Measurements from ENCODE around the gene HERC2.
A peak's percentile ranks its signal among the peaks of the same experiment; 100 is the strongest.

Gene HERC2

DNA sequence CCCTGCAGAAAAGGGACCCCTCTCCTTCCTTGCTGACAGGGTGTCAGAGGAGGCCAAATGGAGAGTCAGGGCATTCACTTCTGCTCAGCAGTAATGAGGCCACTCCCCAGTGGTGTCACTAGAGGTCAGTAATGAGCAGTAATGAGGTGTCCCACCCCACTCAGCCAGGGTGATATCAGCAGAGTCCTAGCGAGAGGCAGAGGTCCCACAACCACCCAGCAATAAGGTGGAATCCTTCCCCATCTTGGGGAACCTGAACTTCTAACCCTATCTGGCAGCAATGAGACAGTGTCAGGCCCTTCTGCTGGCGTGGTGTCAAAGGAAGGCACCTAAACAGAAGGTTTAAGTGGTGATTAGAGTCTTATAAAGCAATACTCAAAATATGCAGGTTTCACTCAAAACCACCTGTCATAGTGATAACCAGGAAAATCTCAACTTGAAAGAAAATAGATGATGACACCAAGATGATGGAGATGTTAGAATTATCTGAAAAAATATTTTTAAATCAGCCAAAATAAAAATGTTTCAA, 235.7 kb downstream of the HERC2 start:
- DNase-seq, result peak; percentile 32

DNA sequence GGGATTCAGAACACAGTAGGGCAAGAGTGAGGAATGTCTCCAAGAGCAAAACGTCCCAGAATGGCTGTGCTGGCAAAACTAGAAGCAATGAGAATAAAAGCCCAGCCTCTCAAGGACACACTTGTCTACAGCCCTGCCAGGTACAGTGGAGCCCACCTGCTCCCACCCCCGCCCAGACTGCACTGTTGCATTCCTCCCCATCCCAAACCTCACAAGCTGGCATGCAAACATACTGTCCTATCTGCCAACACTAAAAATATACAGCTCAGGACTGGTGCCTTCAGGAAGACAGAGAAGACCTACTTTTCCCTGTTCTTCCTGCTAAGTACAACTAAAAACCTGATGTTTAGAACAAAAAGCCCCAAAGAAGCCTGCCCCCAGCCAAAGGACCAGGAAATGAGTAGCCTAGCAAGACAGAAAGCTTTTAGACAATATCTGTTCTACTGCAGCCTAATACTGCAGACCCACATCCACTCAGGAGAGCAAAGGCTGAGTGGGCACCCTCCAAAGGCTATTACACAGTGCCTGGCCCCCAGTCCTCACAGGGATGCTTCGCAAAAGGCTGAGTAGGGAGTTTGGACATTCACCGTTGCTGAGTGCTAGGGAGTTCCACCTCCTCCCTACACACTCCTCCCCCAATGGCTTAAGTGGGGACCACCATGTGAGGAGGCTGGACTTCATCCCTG, 236.3 kb downstream of the HERC2 start:
- no peak for DNase-seq

DNA sequence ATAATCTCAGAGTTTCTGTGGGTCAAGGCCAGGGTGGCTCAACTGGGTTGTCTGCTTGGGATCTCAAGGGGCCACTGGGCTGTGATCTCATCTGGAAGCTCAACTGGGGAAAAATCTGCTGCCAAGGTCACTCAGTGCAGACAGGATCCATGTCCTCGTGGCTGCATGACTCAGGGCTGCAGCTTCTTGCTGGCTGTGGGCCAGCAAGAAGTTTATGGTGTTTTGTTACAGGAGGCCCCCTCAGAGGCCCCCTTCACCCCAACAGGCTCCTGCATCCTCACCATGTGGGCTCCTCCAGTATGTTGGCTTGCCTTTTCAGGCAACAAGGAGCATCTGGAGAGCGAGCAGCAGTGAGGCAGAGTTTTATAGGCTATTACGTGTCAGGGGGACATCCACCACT, 237.4 kb downstream of the HERC2 start:
- DNase-seq, result no peak

DNA sequence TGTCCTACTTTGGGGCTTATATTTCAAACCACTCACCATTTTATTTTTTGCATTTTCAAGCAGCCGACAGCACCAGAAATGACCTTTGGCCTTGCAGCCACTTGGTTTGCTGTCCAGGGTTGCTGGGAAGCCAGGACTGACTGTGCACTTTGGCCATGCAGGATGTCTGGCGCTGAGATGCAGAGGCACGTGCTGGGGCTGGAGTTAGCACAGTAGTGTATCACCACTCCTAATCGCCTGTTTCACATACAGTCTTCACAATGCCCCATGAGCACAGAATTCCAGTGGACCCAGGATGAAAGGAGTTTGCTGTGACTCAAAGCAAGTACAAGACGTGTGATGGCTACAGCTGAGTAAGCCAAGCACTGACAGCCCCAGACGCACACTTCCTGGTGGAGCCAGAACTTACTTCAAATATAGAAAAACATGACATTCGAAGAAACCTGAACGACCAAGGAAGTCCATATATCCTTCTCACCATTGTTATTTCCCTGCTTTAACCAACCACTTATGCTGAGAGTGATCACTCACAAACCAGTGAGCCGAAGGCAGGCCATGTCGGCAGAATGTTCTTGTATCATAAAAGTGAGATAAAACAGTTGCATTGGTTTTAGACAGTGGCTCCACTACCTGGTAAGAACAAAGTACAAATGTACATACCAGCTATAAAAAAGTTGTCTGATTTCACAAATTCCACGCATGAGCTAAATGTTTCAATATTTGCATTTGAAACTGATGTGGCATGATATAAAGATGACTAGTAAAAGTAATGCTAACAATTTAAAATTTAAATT, 238.9 kb downstream of the HERC2 start:
- no peak for DNase-seq

DNA sequence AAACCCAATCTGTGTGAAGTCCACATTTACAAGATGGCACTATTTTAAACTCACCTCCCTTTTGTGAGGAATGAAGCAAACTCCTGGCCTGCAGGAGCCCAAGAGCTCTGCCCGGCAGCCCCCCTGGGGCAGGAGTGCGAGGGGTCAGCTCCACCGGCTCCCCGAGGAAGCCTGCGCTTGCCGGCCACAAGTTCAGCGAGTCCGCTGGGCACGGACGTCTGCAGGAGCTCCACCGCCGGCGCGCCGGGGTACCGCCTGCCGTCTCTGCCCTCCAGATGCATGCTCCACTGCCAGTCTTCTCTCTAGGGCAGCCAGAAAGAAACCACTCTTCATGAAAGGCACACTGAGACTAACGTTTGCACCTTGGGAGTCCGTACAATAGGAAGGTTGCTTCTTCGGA, 240.4 kb downstream of the HERC2 start:
- no peak for DNase-seq

DNA sequence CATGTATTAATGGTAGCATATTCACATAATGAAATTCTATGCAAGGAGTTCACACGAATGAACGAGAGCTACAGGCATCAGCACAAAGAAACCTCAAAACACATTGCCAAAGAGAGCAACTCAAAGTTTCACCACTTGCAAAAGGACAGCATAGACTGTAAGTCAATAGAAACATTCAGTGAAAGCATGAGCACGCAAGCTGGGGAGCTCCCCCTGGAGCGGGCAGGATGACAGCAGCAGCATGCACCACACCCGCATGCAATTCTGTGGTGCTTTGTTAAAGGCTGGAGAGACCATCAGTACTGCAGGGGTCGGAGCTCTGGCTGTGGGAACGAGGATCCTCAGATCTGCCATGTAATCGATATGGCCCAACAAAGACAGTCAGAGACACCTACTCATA, 241.6 kb downstream of the HERC2 start:
- no peak for DNase-seq

DNA sequence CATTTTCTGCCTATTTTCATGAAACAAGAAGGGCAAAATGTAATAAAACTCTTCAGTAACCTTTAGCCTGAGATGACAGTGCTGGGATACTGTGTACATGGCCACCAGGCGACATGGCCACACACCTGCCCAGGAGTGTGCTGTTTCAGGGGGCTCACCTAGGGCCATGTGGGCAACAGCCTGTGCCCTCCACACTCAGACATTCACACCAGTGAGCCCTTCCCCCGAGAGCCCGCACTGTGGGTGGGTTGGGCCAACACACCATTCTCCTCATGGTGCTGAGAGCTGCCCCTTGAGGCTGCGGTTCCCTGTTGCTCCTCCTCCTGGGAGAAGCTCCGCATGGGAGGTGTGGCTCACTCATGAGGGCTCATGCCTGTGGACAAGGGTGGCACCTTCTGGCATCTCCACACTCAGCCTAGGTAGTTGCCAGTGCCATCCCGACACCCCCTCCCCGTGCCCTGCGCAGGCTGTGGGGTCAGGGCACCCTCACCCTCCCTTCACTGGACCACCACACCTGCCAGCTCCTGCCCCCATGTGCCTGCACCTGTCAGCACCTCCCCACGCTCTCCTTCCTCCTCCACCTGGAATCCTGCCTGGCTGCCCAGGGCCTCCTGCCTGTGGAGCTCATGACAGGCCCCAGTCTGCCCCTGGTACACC, 242.5 kb downstream of the HERC2 start:
- no peak for DNase-seq

DNA sequence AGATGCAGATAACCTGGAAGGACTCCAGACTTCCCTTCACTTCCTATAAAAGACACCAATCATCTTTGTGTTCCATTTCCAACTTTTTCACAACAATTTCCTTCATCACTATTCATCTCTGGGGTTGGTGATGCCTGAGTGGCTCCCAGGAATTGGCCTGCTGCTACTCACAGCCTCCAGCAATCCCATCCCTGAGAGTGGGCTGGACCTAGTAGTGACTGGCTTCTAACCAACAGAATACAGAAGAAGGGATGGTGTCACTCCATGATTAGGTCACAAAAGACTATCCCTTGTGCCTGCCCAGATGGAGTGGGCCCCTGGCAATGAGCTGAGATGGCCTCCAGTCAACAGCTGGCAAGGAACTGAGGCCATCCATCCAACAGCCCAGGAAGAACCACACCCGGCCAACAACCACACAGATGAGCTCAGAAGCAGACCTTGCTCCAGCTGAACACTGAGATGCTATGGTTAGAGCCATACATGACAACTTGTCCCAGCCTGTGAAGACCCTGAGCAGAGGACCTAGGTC, 243.7 kb downstream of the HERC2 start:
- no peak for DNase-seq

DNA sequence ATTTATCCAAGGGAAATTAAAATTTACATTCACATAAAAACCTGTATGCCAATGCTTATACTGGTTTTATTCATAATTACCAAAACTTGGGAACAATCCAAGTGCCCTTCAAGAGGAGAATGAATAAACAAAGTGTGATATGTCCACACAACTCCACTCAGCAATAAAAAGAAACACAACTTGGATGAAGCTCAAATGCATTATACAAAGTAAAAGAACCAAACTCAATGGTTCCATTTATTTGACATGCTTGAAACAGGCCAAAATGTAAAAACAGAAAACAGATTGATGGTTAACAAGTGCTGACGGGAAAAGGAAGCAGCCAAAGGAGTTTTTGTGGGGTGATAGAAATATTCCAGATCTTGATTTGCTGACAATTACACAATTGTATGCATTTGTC, 246.4 kb downstream of the HERC2 start:
- DNase-seq, result no peak

DNA sequence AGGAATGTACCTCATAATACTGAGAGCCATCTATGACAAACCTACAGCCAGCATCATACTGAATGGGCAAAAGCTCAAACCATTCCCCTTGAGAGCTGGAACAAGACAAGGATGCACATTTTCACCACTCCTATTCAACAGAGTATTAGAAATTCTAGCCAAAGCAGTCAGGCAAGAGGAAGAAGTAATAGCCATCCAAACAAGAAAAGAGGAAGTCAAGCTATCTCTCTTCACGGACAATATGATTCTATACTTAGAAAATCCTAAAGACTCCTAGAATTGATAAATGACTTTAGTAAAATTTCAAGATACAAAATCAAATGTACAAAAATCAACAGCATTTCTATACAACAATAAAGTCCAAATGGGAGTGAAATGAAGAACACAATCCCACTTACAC, 253.0 kb downstream of the HERC2 start:
- no peak for DNase-seq

DNA sequence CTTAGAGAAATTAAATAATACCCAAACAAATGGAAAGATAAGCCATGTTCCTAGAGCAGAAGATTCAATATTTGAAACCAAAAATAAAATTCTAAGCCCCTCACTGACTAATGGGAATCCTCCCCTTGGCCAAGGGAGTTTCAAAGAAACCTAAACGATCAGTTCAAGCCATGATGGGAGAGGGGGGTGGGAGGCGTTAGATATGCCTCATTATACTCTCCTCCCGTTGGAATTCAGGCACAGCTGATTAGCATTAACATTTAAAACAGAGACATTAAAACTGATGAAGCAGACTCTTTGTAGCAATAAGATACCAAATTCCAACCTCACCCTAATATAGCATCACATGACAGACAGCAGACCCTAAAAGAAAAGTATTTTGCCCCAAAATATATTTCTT, 255.7 kb downstream of the HERC2 start:
- no peak for DNase-seq

Data from NCI-H1436 (cell line).